Measurements from ENCODE around the gene YAP1. TPM values are rescaled to one million over a fixed set of nuclear protein-coding genes. Genes with fewer than 3 reads are reported as not detected.

YAP1 gene
- polyA plus RNA-seq, 1 donor from 2014 or later = 0.46 TPM

- Histone ChIP-seq H3K4me2 (ENCODE audit: low read length) (no peak overlapping the region), H2AFZ (ENCODE audit: low read depth, low read length) (no peak overlapping the region), H3K9me2 (ENCODE audit: insufficient read depth, low read length) (no peaks in the 10 kb centered on the region), H3K79me2 (replicated peaks; ENCODE audit: insufficient read depth, low read length) (peaks cover 3% of the 10 kb centered on the region), H3K9ac (ENCODE audit: low read length) (no peak overlapping the region), H4K20me1 (ENCODE audit: insufficient read depth) (no peaks in the 10 kb centered on the region), H3K27ac (ENCODE audit: low read length) (no peak overlapping the region), H3F3A (ENCODE audit: insufficient read depth, low read length, poor library complexity, severe bottlenecking) (no peaks in the 10 kb centered on the region), H3K27me3 (ENCODE audit: insufficient read depth, low read depth, low read length) (no peaks in the 10 kb centered on the region), H3K4me3 (ENCODE audit: low read length) (no peak overlapping the region), H3K36me3 (ENCODE audit: insufficient read depth, low read length) (no peaks in the 10 kb centered on the region), H3K9me3 (ENCODE audit: low read length) (no peaks in the 10 kb centered on the region)
- no peak for TF ChIP-seq EP300 (conservative IDR thresholded peaks at IDR 0.05; ENCODE audit: poor library complexity, severe bottlenecking)
- no peak for TF ChIP-seq TAF1 (IDR thresholded peaks at IDR 0.05; ENCODE audit: low read depth)
- TF ChIP-seq MXI1 (conservative IDR thresholded peaks at IDR 0.05; ENCODE audit: poor library complexity, severe bottlenecking) = no peak
- TF ChIP-seq SMC3 (conservative IDR thresholded peaks at IDR 0.05; ENCODE audit: poor library complexity) = no peak
- TF ChIP-seq POLR2AphosphoS5 (IDR thresholded peaks at IDR 0.05) = no peak
Observed at GRCh38 chr11:102157219-102157618, 47.0 kb downstream of the YAP1 start.

- H3K36me3 ChIP-seq (ENCODE audit: insufficient read depth, low read length) = no peaks in the 10 kb centered on the region
- H2AFZ ChIP-seq (ENCODE audit: low read depth, low read length) = no peak overlapping the region
- H3K4me3 ChIP-seq (ENCODE audit: low read length) = no peak overlapping the region
- no peaks in the 10 kb centered on the region for H4K20me1 ChIP-seq (ENCODE audit: insufficient read depth)
- no peak overlapping the region for H3K9ac ChIP-seq (ENCODE audit: low read length)
- no peaks in the 10 kb centered on the region for H3F3A ChIP-seq (ENCODE audit: insufficient read depth, low read length, poor library complexity, severe bottlenecking)
- TF ChIP-seq TAF1 (IDR thresholded peaks at IDR 0.05; ENCODE audit: low read depth) (no peak), REST (IDR thresholded peaks at IDR 0.05; ENCODE audit: borderline replicate concordance) (no peak), MXI1 (conservative IDR thresholded peaks at IDR 0.05; ENCODE audit: poor library complexity, severe bottlenecking) (no peak), EZH2 (IDR thresholded peaks at IDR 0.05; ENCODE audit: borderline replicate concordance, insufficient read depth, low read length, poor library complexity, severe bottlenecking) (no peak), CTCF (IDR thresholded peaks at IDR 0.05; ENCODE audit: poor library complexity, severe bottlenecking) (no peak), EP300 (conservative IDR thresholded peaks at IDR 0.05; ENCODE audit: poor library complexity, severe bottlenecking) (no peak), POLR2AphosphoS5 (IDR thresholded peaks at IDR 0.05) (no peak), RAD21 (conservative IDR thresholded peaks at IDR 0.05) (no peak)
- H3K9me2 ChIP-seq (ENCODE audit: insufficient read depth, low read length) = no peaks in the 10 kb centered on the region
- H3K79me2 ChIP-seq (replicated peaks; ENCODE audit: insufficient read depth, low read length) = peaks cover 3% of the 10 kb centered on the region
- H3K27me3 ChIP-seq (ENCODE audit: insufficient read depth, low read depth, low read length) = no peaks in the 10 kb centered on the region
- no peak overlapping the region for H3K27ac ChIP-seq (ENCODE audit: low read length)
- H3K4me2 ChIP-seq (ENCODE audit: low read length) = no peak overlapping the region
- H3K9me3 ChIP-seq (ENCODE audit: low read length) = no peaks in the 10 kb centered on the region
Observed at GRCh38 chr11:102158164-102158735, 48.0 kb downstream of the YAP1 start.
